ENCODE data around the gene CCDC69. TPM values are rescaled to one million over a fixed set of nuclear protein-coding genes. Genes with fewer than 3 reads are reported as not detected.

CCDC69 gene
- total and polyA plus RNA-seq, 2 of the 8 experiments (the other 6 are each of a cell fraction or from before 2014, with no cell fraction given), result 8.4 to 10.8 TPM

- TF ChIP-seq, protein P1, sequence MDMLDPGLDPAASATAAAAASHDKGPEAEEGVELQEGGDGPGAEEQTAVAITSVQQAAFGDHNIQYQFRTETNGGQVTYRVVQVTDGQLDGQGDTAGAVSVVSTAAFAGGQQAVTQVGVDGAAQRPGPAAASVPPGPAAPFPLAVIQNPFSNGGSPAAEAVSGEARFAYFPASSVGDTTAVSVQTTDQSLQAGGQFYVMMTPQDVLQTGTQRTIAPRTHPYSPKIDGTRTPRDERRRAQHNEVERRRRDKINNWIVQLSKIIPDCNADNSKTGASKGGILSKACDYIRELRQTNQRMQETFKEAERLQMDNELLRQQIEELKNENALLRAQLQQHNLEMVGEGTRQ (IDR thresholded peaks at IDR 0.05; ENCODE audit: low read length), result no peak
- TF ChIP-seq TCF12 (IDR thresholded peaks at IDR 0.05; ENCODE audit: low read depth, low read length), result no peak
- no peak for TF ChIP-seq RBBP5 (IDR thresholded peaks at IDR 0.05; ENCODE audit: borderline replicate concordance, low read depth, low read length)
- TF ChIP-seq CTBP2 (IDR thresholded peaks at IDR 0.05; ENCODE audit: borderline replicate concordance, insufficient read depth, insufficient read length, low read length), result no peak
- TF ChIP-seq RXRA (IDR thresholded peaks at IDR 0.05; ENCODE audit: insufficient read depth, low read depth, low read length), result no peak
- TF ChIP-seq POU5F1 (IDR thresholded peaks at IDR 0.05; ENCODE audit: low read depth, low read length), result no peak
These were observed 49.2 kb downstream of the CCDC69 start (continued) for GRCh38 chr5:151174612-151175101.
